Measurements from ENCODE around the gene ABHD2.

GRCh38 chr15:89043031-89044002 is 44.9 kb upstream of the ABHD2 start:
- TF ChIP-seq SUZ12 (IDR thresholded peaks at IDR 0.05; ENCODE audit: extremely low read depth, insufficient read depth, insufficient read length) (no peak), ZNF274 (IDR thresholded peaks at IDR 0.05; ENCODE audit: low read depth, low read length) (no peak)

Data from NT2/D1 (cell line).